H9 (cell line): ENCODE results near the gene CADPS2. TPM values are rescaled to one million over a fixed set of nuclear protein-coding genes. Genes with fewer than 3 reads are reported as not detected.

Experiments used
- DNase-seq: peaks from one replicate; pipeline ENCODE4 v3.0.0-alpha.2; 2017
- H2AFZ ChIP-seq: one replicate; pipeline ENCODE4 v1.6.1; 2013; ENCODE audit warnings: mild to moderate bottlenecking, low read length, control low read depth, moderate library complexity
- H2AK5ac ChIP-seq: 2 replicates; pipeline ENCODE4 v1.6.1; 2013; ENCODE audit warnings: low read length, control low read depth, mixed read lengths; ENCODE audit not compliant: insufficient read length
- H2BK120ac ChIP-seq: one replicate; pipeline ENCODE4 v1.6.1; 2013; ENCODE audit warnings: low read depth, mild to moderate bottlenecking, low read length, control low read depth, inconsistent platforms; ENCODE audit not compliant: poor library complexity, severe bottlenecking
- H2BK12ac ChIP-seq: 2 replicates; pipeline ENCODE4 v1.6.1; 2013; ENCODE audit warnings: low read length, control low read depth, mixed read lengths, low read depth; ENCODE audit not compliant: insufficient read length
- H2BK15ac ChIP-seq: 2 replicates; pipeline ENCODE4 v1.6.1; 2013; ENCODE audit warnings: low read depth, low read length, control low read depth
- H2BK20ac ChIP-seq: one replicate; pipeline ENCODE4 v1.6.1; 2013; ENCODE audit warnings: low read depth, mild to moderate bottlenecking, low read length, control low read depth, inconsistent platforms; ENCODE audit not compliant: poor library complexity, severe bottlenecking
- H2BK5ac ChIP-seq: 2 replicates; pipeline ENCODE4 v1.6.1; 2013; ENCODE audit warnings: low read length, control low read depth, mixed read lengths; ENCODE audit not compliant: insufficient read length
- H3K14ac ChIP-seq: 2 replicates; pipeline ENCODE4 v1.6.1; 2013; ENCODE audit warnings: low read length, control low read depth; ENCODE audit not compliant: insufficient read depth
- H3K18ac ChIP-seq: 2 replicates; pipeline ENCODE4 v1.6.1; 2013; ENCODE audit warnings: low read depth, mild to moderate bottlenecking, mixed read lengths, low read length, control low read depth; ENCODE audit not compliant: insufficient read length
- H3K23ac ChIP-seq: 2 replicates; pipeline ENCODE4 v1.6.1; 2013; ENCODE audit warnings: low read length, control low read depth, mixed read lengths, low read depth; ENCODE audit not compliant: insufficient read length
- H3K23me2 ChIP-seq: 2 replicates; pipeline ENCODE4 v1.6.1; 2013; ENCODE audit warnings: low read depth, mild to moderate bottlenecking, mixed read lengths, low read length, control low read depth; ENCODE audit not compliant: insufficient read length, poor library complexity, severe bottlenecking
- H3K27ac ChIP-seq: 2 replicates; pipeline ENCODE4 v1.5.1; 2013; ENCODE audit warnings: low read length, control low read depth, mixed read lengths, low read depth; ENCODE audit not compliant: insufficient read length
- H3K27me3 ChIP-seq: 2 replicates; pipeline ENCODE4 v1.6.1; 2013; ENCODE audit warnings: low read length, control low read depth, inconsistent platforms; ENCODE audit not compliant: insufficient read depth
- H3K4ac ChIP-seq: 2 replicates; pipeline ENCODE4 v1.6.1; 2013; ENCODE audit warnings: low read depth, mild to moderate bottlenecking, control low read depth, inconsistent platforms, low read length, moderate library complexity
- H3K4me1 ChIP-seq: 2 replicates; pipeline ENCODE4 v1.6.1; 2013; ENCODE audit warnings: low read length, control low read depth, inconsistent platforms; ENCODE audit not compliant: insufficient read depth
- H3K4me2 ChIP-seq: 2 replicates; pipeline ENCODE4 v1.6.1; 2013; ENCODE audit warnings: low read length, control low read depth, mixed read lengths; ENCODE audit not compliant: insufficient read length, insufficient read depth
- H3K56ac ChIP-seq: 2 replicates; pipeline ENCODE4 v1.6.1; 2013; ENCODE audit warnings: low read depth, mild to moderate bottlenecking, mixed read lengths, low read length, control low read depth; ENCODE audit not compliant: insufficient read length
- H3K79me1 ChIP-seq: 2 replicates; pipeline ENCODE4 v1.6.1; 2013; ENCODE audit warnings: low read depth, mild to moderate bottlenecking, moderate library complexity, low read length, control low read depth, inconsistent platforms; ENCODE audit not compliant: insufficient read depth, poor library complexity, severe bottlenecking
- H3K79me2 ChIP-seq: 2 replicates; pipeline ENCODE4 v1.6.1; 2013; ENCODE audit warnings: low read length, control low read depth, inconsistent platforms; ENCODE audit not compliant: insufficient read depth
- H3K9ac ChIP-seq: 2 replicates; pipeline ENCODE4 v1.6.1; 2013; ENCODE audit warnings: low read length, control low read depth, mixed read lengths; ENCODE audit not compliant: insufficient read length; ENCODE audit errors: extremely low read depth
- H3K9me3 ChIP-seq: one replicate; pipeline ENCODE4 v1.6.1; 2013; ENCODE audit warnings: low read depth, low read length, inconsistent platforms; ENCODE audit not compliant: control insufficient read depth
- H3T11ph ChIP-seq: one replicate; pipeline ENCODE4 v1.6.1; 2013; ENCODE audit warnings: mild to moderate bottlenecking, low read length, control low read depth, inconsistent platforms
- H4K20me1 ChIP-seq: one replicate; pipeline ENCODE4 v1.6.1; 2013; ENCODE audit not compliant: control insufficient read depth, insufficient read length, insufficient read depth
- H4K5ac ChIP-seq: 2 replicates; pipeline ENCODE4 v1.6.1; 2013; ENCODE audit warnings: low read depth, mild to moderate bottlenecking, mixed read lengths, low read length, control low read depth; ENCODE audit not compliant: insufficient read length
- H4K8ac ChIP-seq: replicated peaks from 2 replicates; pipeline ENCODE4 v1.6.1; 2013; ENCODE audit warnings: low read length, control low read depth, mixed read lengths, low read depth; ENCODE audit not compliant: insufficient read length
- H4K91ac ChIP-seq: 2 replicates; pipeline ENCODE4 v1.6.1; 2013; ENCODE audit warnings: low read depth, mild to moderate bottlenecking, moderate library complexity, mixed read lengths, low read length, control low read depth; ENCODE audit not compliant: insufficient read length
- H3K27ac Mint-ChIP-seq, 3 experiments: 2 replicates in 2 of 3; 3 replicates in 1 of 3; pipeline ENCODE4 v1.8.0; 2020 to 2021; ENCODE audit warnings: mixed read lengths in 3 of 3, mild to moderate bottlenecking in 1 of 3, moderate library complexity in 1 of 3
- H3K27me3 Mint-ChIP-seq: 2 replicates; pipeline ENCODE4 v1.8.0; 2021; ENCODE audit warnings: low read depth, mild to moderate bottlenecking, moderate library complexity, mixed read lengths
- H3K36me3 Mint-ChIP-seq, 3 experiments: 2 replicates in 2 of 3; 3 replicates in 1 of 3; pipeline ENCODE4 v1.8.0; 2020 to 2021; ENCODE audit warnings: low read depth in 3 of 3, mixed read lengths in 3 of 3; ENCODE audit not compliant: insufficient read depth in 1 of 3
- H3K4me1 Mint-ChIP-seq, 2 experiments: 2 replicates each; pipeline ENCODE4 v1.8.0; 2020; ENCODE audit warnings: mixed read lengths in 2 of 2
- H3K4me3 Mint-ChIP-seq, 2 experiments: 2 replicates in 1 of 2; 3 replicates in 1 of 2; pipeline ENCODE4 v1.8.0; 2020 to 2021; ENCODE audit warnings: mild to moderate bottlenecking in 2 of 2, mixed read lengths in 2 of 2, moderate library complexity in 1 of 2
- H3K9me3 Mint-ChIP-seq, 2 experiments: 2 replicates in 1 of 2; 3 replicates in 1 of 2; pipeline ENCODE4 v1.8.0; 2020; ENCODE audit warnings: mild to moderate bottlenecking in 2 of 2, mixed read lengths in 2 of 2, moderate library complexity in 1 of 2
- CTCF ChIP-seq: fragments of 200-600 bp; sonication (generic); conservative IDR thresholded peaks from 3 replicates; pipeline ENCODE4 v1.8.0; 2021; ENCODE audit warnings: antibody characterized with exemption, mild to moderate bottlenecking
- WGBS: extraction: QIAGEN DNeasy Blood & Tissue Kit; methylation state at CpG from one replicate; pipeline ENCODE4 v1.1.7; 2013; ENCODE audit warnings: missing lambda C conversion rate, low lambda C conversion rate, mixed read lengths; ENCODE audit not compliant: insufficient read length; ENCODE audit errors: extremely low coverage; 5-methylcytosine and 5-hydroxymethylcytosine counted together
- total RNA-seq: library from RNA; stranded (reverse); gene quantifications from 2 replicates; pipeline ENCODE4 v1.2.1, GENCODE V29; 2021

The CADPS2 gene
- total RNA-seq, 1 experiment from 2014 or later = 7.1 TPM

- no peak overlapping the region for H2AK5ac ChIP-seq
- H2BK120ac ChIP-seq = no peak overlapping the region
- TF ChIP-seq CTCF = no peak
- H2AFZ ChIP-seq = no peak overlapping the region
- H2BK15ac ChIP-seq = no peak overlapping the region
- no CpG with 5 or more reads among the region's 1 CpG for WGBS
- H3K23me2 ChIP-seq = no peaks in the 10 kb centered on the region
- no peaks in the 10 kb centered on the region for H3K9me3 ChIP-seq
- H2BK5ac ChIP-seq = no peak overlapping the region
- no peak overlapping the region for H4K5ac ChIP-seq
- H3K14ac ChIP-seq = no peak overlapping the region
- H4K8ac ChIP-seq = no peak overlapping the region
- no peak overlapping the region for H3K18ac ChIP-seq
- Mint-ChIP-seq H3K27ac (no peak overlapping the region), H3K4me1 (peaks cover 0 to 3% of the 10 kb centered on the region in 2 experiments; a peak in 1 of 4 replicates), H3K27me3 (no peaks in the 10 kb centered on the region), H3K4me3 (no peak overlapping the region), H3K36me3 (no peaks in the 10 kb centered on the region), H3K9me3 (no peaks in the 10 kb centered on the region)
- H3K27me3 ChIP-seq = no peaks in the 10 kb centered on the region
- H2BK20ac ChIP-seq = no peak overlapping the region
- H3T11ph ChIP-seq = no peak overlapping the region
- no peak overlapping the region for H3K23ac ChIP-seq
- H3K79me1 ChIP-seq = no peaks in the 10 kb centered on the region
- no peaks in the 10 kb centered on the region for H4K20me1 ChIP-seq
- no peak for DNase-seq
- H3K79me2 ChIP-seq = no peaks in the 10 kb centered on the region
- no peak overlapping the region for H2BK12ac ChIP-seq
- no peak overlapping the region for H3K56ac ChIP-seq
- H3K4me1 ChIP-seq = no peaks in the 10 kb centered on the region
- H3K9ac ChIP-seq = no peak overlapping the region
- no peak overlapping the region for H3K4me2 ChIP-seq
- H3K27ac ChIP-seq = no peak overlapping the region
- no peak overlapping the region for H4K91ac ChIP-seq
- no peak overlapping the region for H3K4ac ChIP-seq
Observed at GRCh38 chr7:122553761-122554160, 332.5 kb downstream of the CADPS2 start.
